Pericardium fibroblast (primary cell): ENCODE data around the gene WDR74. TPM values are rescaled to one million over a fixed set of nuclear protein-coding genes. Genes with fewer than 3 reads are reported as not detected.

Experiments
- total RNA-seq: library from RNA; depleted of rRNA; stranded (reverse); fragments of >200 nt; gene quantifications from 2 replicates; pipeline ENCODE4 v1.2.3, GENCODE V29; 2015

WDR74 gene
- 40.7 and 56.0 TPM in 2 replicates for total RNA-seq

DNA sequence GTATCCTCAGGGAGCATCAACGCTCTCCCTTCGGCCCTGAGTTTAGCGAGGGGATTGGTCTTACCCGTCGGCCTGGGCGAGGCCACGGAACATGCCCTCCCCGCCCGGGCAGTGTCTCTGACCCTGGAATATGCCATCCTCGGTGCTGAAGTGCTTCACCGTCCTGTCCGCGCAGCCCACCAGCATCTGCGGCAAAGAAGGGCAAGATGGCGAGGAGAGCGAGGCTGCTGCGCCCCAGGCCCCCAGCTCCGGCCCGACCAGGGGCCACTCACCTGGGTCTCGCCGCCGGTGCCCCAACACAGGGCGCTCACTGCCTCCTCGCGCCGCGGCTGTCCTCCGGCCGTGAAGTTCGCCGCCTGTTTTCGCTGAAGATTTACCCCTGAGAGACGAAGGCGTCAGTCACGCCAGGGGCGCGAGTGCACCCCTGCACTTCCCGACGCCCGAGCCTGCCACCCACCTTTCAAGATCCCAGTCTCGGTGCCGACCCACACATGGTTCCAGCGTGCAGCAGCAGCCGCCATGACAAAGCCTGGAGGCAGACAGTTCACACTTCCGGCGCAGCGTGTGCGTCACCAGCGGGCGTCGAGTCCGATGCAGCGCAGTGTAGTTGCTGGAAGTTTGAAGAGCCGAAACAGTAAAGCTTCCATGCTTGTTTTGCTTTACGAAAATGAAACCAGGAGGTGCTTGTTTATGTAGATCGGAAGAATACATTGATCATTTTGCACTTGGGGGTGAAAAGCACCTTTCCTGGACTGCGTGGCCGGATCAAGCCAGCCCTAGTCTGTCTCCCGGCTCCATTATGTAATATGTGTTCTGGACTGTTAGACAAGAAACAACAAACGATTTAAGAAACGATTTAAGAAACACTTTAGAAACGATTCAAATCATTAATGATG, at the start of gene WDR74:
TSS of gene WDR74 (minus strand) at position 541 of the 896 bp plus-strand sequence. CDS start at position 521, 20 bp downstream.

GRCh38 chr11:62880803-62881578, 41.6 kb upstream of the WDR74 start, which contains the start of gene SLC3A2:
SLC3A2 (plus strand) TSS chr11:62880896; CDS start chr11:62881024, 128 bp downstream.

GRCh38 chr11:62832336-62833234, 6.8 kb downstream of the WDR74 start, which contains the start of gene TEX54:
TEX54 (minus strand) TSS chr11:62832841.

DNA sequence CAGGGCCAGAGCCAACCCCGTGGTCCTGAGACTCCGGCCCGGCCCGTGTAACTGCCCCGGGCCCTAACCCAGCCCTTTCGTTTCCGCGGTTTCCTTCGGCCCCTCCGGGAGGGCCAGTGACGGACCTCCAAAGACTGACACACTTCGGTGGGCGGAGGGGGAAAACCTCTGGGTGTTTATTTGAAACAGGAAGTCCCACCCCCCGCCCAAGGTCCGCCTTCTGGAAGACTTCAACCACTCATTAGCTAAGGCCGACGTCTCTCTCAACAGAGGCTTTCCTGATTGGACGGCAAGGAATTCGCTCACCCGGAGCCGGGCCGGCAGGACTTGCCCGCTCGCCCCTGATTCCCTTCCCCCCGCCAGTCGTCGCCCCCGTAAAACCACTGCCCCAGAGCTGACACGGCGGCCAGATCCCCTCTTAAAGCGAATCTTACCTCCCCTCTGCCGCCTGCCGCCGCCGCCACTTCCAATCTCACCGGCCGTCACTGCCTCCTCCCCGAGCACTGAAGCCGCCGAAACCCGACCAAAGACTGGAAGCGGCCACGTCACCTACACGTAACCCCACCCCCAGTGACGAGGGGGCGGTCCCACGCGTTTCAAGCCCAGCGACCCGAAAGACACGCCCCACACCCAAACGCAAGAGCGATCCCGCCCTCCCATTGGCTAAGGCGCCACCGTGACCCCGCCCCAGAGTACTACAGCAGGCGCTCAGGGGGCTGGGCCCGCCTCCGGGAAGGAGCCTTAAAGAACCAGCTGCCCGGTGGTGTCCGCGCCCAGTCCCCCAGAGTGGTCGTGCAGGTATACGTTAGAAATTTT, 7.7 kb downstream of the WDR74 start, which contains the start of gene STX5:
TSS of gene STX5 (minus strand) at position 532 of the 816 bp plus-strand sequence. CDS start 808 bp downstream, outside the sequence.

GRCh38 chr11:62805076-62805892, 34.1 kb downstream of the WDR74 start, which contains the start of gene NXF1:
NXF1 (minus strand) TSS chr11:62805440; CDS start chr11:62805356, 84 bp downstream.

GRCh38 chr11:62791501-62792201, 47.7 kb downstream of the WDR74 start, which contains the start of gene TMEM223:
TMEM223 (minus strand) TSS chr11:62792006; CDS start chr11:62791994, 12 bp downstream.

DNA sequence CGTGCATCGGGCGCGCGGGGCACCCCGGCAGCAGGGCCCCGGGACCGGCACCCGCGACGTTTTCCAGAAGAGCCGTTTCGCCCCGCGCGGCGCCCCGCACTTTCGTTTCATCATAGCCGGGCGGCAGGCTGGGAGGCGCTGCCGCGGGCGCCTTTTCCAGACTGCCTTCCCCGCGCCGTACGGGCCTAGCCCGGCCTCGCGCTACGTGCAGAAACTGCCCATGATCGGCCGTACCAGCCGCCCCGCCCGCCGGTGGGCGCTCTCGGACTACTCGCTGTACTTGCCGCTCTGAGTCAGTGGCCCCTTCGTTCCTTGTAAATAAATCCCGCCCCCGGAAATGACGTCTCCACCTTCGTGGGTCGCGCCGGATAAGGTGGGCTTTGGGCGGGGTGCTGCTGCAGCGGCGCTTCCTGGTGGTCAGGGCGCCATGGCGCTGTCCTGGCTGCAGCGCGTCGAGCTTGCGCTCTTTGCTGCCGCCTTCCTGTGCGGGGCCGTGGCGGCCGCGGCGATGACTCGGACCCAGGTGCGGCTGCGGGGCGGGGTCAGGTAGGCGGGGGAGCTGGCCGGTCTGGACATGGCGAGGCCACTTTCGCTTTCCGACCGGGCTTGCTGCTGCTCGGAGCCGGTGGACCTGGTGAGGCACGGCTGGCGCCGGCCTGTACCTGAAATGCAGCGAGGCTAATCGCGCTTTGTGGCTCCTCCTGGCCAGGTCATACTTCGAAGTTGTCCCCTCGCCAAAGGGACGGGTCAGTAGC, 52.2 kb downstream of the WDR74 start, which contains the start of gene TMEM179B:
TSS of gene TMEM179B (plus strand) at position 398 of the 755 bp plus-strand sequence. CDS start at position 428, 30 bp downstream.

Other genes starting within 250 kb of the WDR74 start
- gene TUT1, start 248.1 kb downstream of the WDR74 start, total RNA-seq: 5.0 and 7.9 TPM in 2 replicates
- 59.9 and 63.9 TPM in 2 replicates for gene MTA2, start 237.7 kb downstream of the WDR74 start, total RNA-seq
- 36.8 and 40.0 TPM in 2 replicates for gene EML3, start 226.8 kb downstream of the WDR74 start, total RNA-seq
- gene ROM1, start 226.3 kb downstream of the WDR74 start, total RNA-seq: 21.1 and 28.0 TPM in 2 replicates
- 35.5 and 50.5 TPM in 2 replicates for gene B3GAT3, start 217.6 kb downstream of the WDR74 start, total RNA-seq
- 226 and 265 TPM in 2 replicates for gene GANAB, start 193.0 kb downstream of the WDR74 start, total RNA-seq
- 19.7 and 23.8 TPM in 2 replicates for gene INTS5, start 186.3 kb downstream of the WDR74 start, total RNA-seq
- gene C11orf98, start 174.4 kb downstream of the WDR74 start, total RNA-seq: 24.9 and 34.9 TPM in 2 replicates
- 4.9 and 11.0 TPM in 2 replicates for gene CSKMT, start 174.3 kb downstream of the WDR74 start, total RNA-seq
- gene UQCC3, start 167.9 kb downstream of the WDR74 start, total RNA-seq: 10.3 and 11.5 TPM in 2 replicates
- 2.6 and 4.5 TPM in 2 replicates for gene LBHD1, start 167.3 kb downstream of the WDR74 start, total RNA-seq
- gene UBXN1, start 160.5 kb downstream of the WDR74 start, total RNA-seq: 103 and 276 TPM in 2 replicates
- 5.3 and 18.2 TPM in 2 replicates for gene LRRN4CL, start 150.1 kb downstream of the WDR74 start, total RNA-seq
- 35.5 and 69.3 TPM in 2 replicates for gene BSCL2, start 132.2 kb downstream of the WDR74 start, total RNA-seq
- gene GNG3, start 131.9 kb downstream of the WDR74 start, total RNA-seq: not detected in 2 replicates
- gene HNRNPUL2, start 112.1 kb downstream of the WDR74 start, total RNA-seq: 7.5 and 10.1 TPM in 2 replicates
- 33.3 and 34.9 TPM in 2 replicates for gene TTC9C, start 111.1 kb downstream of the WDR74 start, total RNA-seq
- 6.1 and 8.3 TPM in 2 replicates for gene ZBTB3, start 85.4 kb downstream of the WDR74 start, total RNA-seq
- gene POLR2G, start 78.0 kb downstream of the WDR74 start, total RNA-seq: 77.4 and 86.6 TPM in 2 replicates
- gene TAF6L, start 68.2 kb downstream of the WDR74 start, total RNA-seq: 13.7 and 17.6 TPM in 2 replicates
- 75.6 and 85.9 TPM in 2 replicates for gene TMEM179B, start 52.2 kb downstream of the WDR74 start, total RNA-seq
- gene TMEM223, start 47.6 kb downstream of the WDR74 start, total RNA-seq: 31.0 and 34.3 TPM in 2 replicates
- 26.2 and 38.2 TPM in 2 replicates for gene NXF1, start 34.1 kb downstream of the WDR74 start, total RNA-seq
- 30.7 and 35.2 TPM in 2 replicates for gene STX5, start 7.5 kb downstream of the WDR74 start, total RNA-seq
- gene TEX54, start 6.7 kb downstream of the WDR74 start, total RNA-seq: not detected in 2 replicates
- gene SLC3A2, start 41.3 kb upstream of the WDR74 start, total RNA-seq: 211 and 250 TPM in 2 replicates
- not detected in 2 replicates for gene CHRM1, start 81.8 kb upstream of the WDR74 start, total RNA-seq
- gene SLC22A6, start 145.4 kb upstream of the WDR74 start, total RNA-seq: not detected in 2 replicates
- gene SLC22A8, start 176.3 kb upstream of the WDR74 start, total RNA-seq: not detected in 2 replicates